C4-2B (cell line): ENCODE results near the gene TTC22.

Source experiments
- CTCF ChIP-seq: fragments of 450-650 bp; conservative IDR thresholded peaks from 2 replicates; pipeline ENCODE4 v1.5.1; 2017; ENCODE audit warnings: mild to moderate bottlenecking
- ZFX ChIP-seq: fragments of 450-650 bp; IDR thresholded peaks from 2 replicates; pipeline ENCODE4 v1.6.1; 2017

GRCh38 chr1:54845772-54846171 lies 44.6 kb upstream of the TTC22 start:
- no peak for TF ChIP-seq CTCF
- TF ChIP-seq ZFX: no peak
